ENCODE results near the gene SMG9. TPM values are rescaled to one million over a fixed set of nuclear protein-coding genes. Genes with fewer than 3 reads are reported as not detected.

Gene SMG9
- total RNA-seq, 4 donors from 2014 or later: 16.0 to 22.7 (median 21.1) TPM

GRCh38 chr19:43780706-43781525 lies 26.2 kb upstream of the SMG9 start, which contains the start of gene KCNN4:
TSS of gene KCNN4 (minus strand) at chr19:43780973. CDS start at chr19:43780861, 112 bp downstream.
- intact Hi-C loops (cut with DNase I): loop anchor here (5.0 to 10.0 kb wide), 2 partner anchors 34 to 106 kb away; partner anchors contain the start of gene PLAUR
- peak; percentile 40 for DNase-seq
- Histone ChIP-seq H3K36me3 (no peaks in the 10 kb centered on the region), H3K27ac (peak within 1 kb of the TSS; percentile 55 to 82 (median 75)), H3K4me3 (peak within 1 kb of the TSS; percentile 4 to 60 (median 18)), H3K4me1 (peaks cover 35 to 95% (median 56%) of the 10 kb centered on the region in 3 donors), H3K9me3 (no peaks in the 10 kb centered on the region), H3K27me3 (peaks cover 0 to 10% (median 0%) of the 10 kb centered on the region in 4 donors)
- TF ChIP-seq, protein P1, sequence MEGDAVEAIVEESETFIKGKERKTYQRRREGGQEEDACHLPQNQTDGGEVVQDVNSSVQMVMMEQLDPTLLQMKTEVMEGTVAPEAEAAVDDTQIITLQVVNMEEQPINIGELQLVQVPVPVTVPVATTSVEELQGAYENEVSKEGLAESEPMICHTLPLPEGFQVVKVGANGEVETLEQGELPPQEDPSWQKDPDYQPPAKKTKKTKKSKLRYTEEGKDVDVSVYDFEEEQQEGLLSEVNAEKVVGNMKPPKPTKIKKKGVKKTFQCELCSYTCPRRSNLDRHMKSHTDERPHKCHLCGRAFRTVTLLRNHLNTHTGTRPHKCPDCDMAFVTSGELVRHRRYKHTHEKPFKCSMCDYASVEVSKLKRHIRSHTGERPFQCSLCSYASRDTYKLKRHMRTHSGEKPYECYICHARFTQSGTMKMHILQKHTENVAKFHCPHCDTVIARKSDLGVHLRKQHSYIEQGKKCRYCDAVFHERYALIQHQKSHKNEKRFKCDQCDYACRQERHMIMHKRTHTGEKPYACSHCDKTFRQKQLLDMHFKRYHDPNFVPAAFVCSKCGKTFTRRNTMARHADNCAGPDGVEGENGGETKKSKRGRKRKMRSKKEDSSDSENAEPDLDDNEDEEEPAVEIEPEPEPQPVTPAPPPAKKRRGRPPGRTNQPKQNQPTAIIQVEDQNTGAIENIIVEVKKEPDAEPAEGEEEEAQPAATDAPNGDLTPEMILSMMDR (IDR thresholded peaks at IDR 0.05): no peak
- TF ChIP-seq POLR2A (IDR thresholded peaks at IDR 0.05): peak in 2 of 4 donors; percentile 45 to 71
- 16% methylated on average over 5 of the region's 19 CpGs for WGBS, 2 donors

DNA sequence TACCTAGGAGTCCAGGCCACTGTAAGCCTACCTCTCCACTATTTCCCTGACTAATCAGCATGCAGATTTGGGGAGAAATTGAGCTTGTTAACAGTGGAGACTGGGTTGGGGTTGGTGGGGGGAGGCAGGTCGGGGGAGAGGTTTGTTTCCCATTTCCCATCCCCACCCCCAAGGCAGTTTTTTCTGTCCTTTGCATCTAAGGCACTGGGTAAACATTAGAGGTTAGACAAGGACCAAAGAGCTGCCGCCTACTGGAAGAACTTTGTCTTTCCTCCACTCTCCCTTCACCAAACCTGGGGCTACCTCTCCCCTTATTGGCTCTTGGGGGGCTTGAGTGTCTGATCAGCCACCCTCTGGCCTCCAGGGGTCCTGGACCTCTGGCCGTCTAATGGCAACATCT lies 25.1 kb upstream of the SMG9 start:
- 18 to 21% methylated on average over 3 of the region's 3 CpGs for WGBS, 2 donors
- Histone ChIP-seq H3K27me3 (peaks cover 0 to 10% (median 0%) of the 10 kb centered on the region in 4 donors), H3K27ac (peak overlapping the region; percentile 55 to 82 (median 75)), H3K4me1 (peaks cover 30 to 94% (median 52%) of the 10 kb centered on the region in 3 donors), H3K36me3 (no peaks in the 10 kb centered on the region), H3K4me3 (peak overlapping the region in 3 of 4 donors; percentile 0 to 60 (median 32)), H3K9me3 (no peaks in the 10 kb centered on the region)
- no peak for DNase-seq
- no peak for TF ChIP-seq POLR2A (IDR thresholded peaks at IDR 0.05)
- TF ChIP-seq, protein P1 (IDR thresholded peaks at IDR 0.05): peak in 4 of 6 experiments; percentile 9 to 39 (median 22)
- intact Hi-C loops (cut with DNase I): loop anchor here (5.0 to 10.0 kb wide), 2 partner anchors 33 to 105 kb away; partner anchors contain the start of gene PLAUR

- Histone ChIP-seq H3K36me3 (no peaks in the 10 kb centered on the region), H3K4me3 (peak overlapping the region in 3 of 4 donors; percentile 0 to 60 (median 6)), H3K4me1 (peaks cover 29 to 94% (median 51%) of the 10 kb centered on the region in 3 donors), H3K9me3 (no peaks in the 10 kb centered on the region), H3K27ac (peak overlapping the region; percentile 55 to 82 (median 75)), H3K27me3 (peaks cover 0 to 10% (median 0%) of the 10 kb centered on the region in 4 donors)
- no peak for DNase-seq
- no peak for TF ChIP-seq POLR2A (IDR thresholded peaks at IDR 0.05)
- TF ChIP-seq, protein P1 (IDR thresholded peaks at IDR 0.05): no peak
- 42 to 63% methylated on average over 12 to 14 of the region's 16 CpGs for WGBS, 2 donors
- intact Hi-C loops (cut with DNase I): no loop called here
Observed at GRCh38 chr19:43779147-43779819, 24.5 kb upstream of the SMG9 start.

DNA sequence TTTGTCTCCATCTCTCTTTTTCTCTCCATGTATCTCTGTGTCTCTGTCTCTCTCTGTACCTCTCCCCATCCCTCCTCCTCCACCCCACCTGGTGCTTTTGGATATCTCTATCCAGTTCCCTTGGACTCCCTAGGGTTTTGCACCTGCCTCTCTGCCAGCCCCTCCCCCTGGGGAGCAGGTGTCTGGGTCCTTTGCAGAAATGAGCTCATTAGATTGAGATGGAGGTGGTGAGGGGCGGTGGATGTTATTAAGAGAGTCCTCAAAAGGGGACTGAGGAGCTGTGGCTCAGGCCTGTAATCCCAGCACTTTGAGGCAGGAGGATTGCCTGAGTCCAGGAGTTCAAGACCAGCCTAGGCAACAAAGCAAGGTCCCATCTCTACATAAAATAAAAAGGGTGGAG lies 23.9 kb upstream of the SMG9 start:
- Histone ChIP-seq H3K4me1 (peaks cover 29 to 94% (median 45%) of the 10 kb centered on the region in 3 donors), H3K27ac (peak overlapping the region; percentile 38 to 82 (median 64))

More for the DNA sequence above, 23.9 kb upstream of the SMG9 start:
- H3K9me3 ChIP-seq: no peaks in the 10 kb centered on the region
- peak overlapping the region in 1 of 4 donors; percentile 60 for H3K4me3 ChIP-seq
- H3K27me3 ChIP-seq: peaks cover 0 to 10% (median 0%) of the 10 kb centered on the region in 4 donors
- no peak for DNase-seq
- H3K36me3 ChIP-seq: no peaks in the 10 kb centered on the region
- TF ChIP-seq POLR2A (IDR thresholded peaks at IDR 0.05): no peak
- TF ChIP-seq, protein P1 (IDR thresholded peaks at IDR 0.05): no peak
- 50 to 88% methylated on average over 1 of the region's 1 CpG for WGBS, 2 donors
- intact Hi-C loops (cut with DNase I): no loop called here

Data from esophagus squamous epithelium (tissue), 5 donors.